H1 (cell line): ENCODE measurements around the gene MYH9. TPM values are rescaled to one million over a fixed set of nuclear protein-coding genes. Genes with fewer than 3 reads are reported as not detected.
"Not testable (repeated sequence)": the region's sequence is repeated elsewhere in the genome, so short reads cannot be mapped to it uniquely, and the experiment has no call there.

ENCODE experiments used
- CTCF ChIA-PET: fragments of 300-600 bp; sonication (Branson Sonifier 250); formaldehyde crosslinking; loops from one replicate; lab custom pipeline; 2021; ENCODE audit not compliant: partially characterized antibody; lab: Charles Lee
- POLR2A ChIA-PET: fragments of 300-600 bp; sonication (Branson Sonifier 250); formaldehyde crosslinking; loops from one replicate; lab custom pipeline; 2021; ENCODE audit warnings: inconsistent platforms; ENCODE audit not compliant: partially characterized antibody; lab: Charles Lee
- DNase-seq, 2 experiments: peaks; one replicate each; pipeline versions ENCODE4 v3.0.0 to v3.0.0-alpha.2; 2010 to 2022; ENCODE audit warnings: low spot score in 2 of 2, low read depth in 1 of 2, mixed read lengths in 1 of 2
- FAIRE-seq: peaks from 2 replicates; lab custom pipeline; 2011; peaks lifted over from hg19 to GRCh38; lab: Jason Lieb, UNC
- H2AFZ ChIP-seq: 2 replicates; pipeline ENCODE4 v1.8.1; 2012; ENCODE audit warnings: low read length, inconsistent platforms
- H2AK5ac ChIP-seq: 2 replicates; pipeline ENCODE4 v1.6.1; 2013; ENCODE audit warnings: low read depth, low read length
- H2BK120ac ChIP-seq: replicated peaks from 2 replicates; pipeline ENCODE3; 2013; ENCODE audit warnings: low read depth, low read length, inconsistent platforms
- H2BK12ac ChIP-seq: 2 replicates; pipeline ENCODE4 v1.6.1; 2013; ENCODE audit warnings: low read depth, low read length
- H2BK15ac ChIP-seq: 2 replicates; pipeline ENCODE4 v1.6.1; 2013; ENCODE audit warnings: low read length
- H2BK20ac ChIP-seq: 2 replicates; pipeline ENCODE4 v1.6.1; 2013; ENCODE audit warnings: low read length
- H2BK5ac ChIP-seq: 2 replicates; pipeline ENCODE4 v1.6.1; 2013; ENCODE audit warnings: low read depth, low read length
- H3K14ac ChIP-seq: 2 replicates; pipeline ENCODE4 v1.6.1; 2013; ENCODE audit warnings: inconsistent platforms; ENCODE audit not compliant: insufficient read length
- H3K18ac ChIP-seq: 2 replicates; pipeline ENCODE4 v1.6.1; 2013; ENCODE audit warnings: low read length; ENCODE audit errors: extremely low read depth
- H3K23ac ChIP-seq: 2 replicates; pipeline ENCODE4 v1.6.1; 2013; ENCODE audit warnings: inconsistent platforms; ENCODE audit not compliant: insufficient read length
- H3K23me2 ChIP-seq: 2 replicates; pipeline ENCODE4 v1.6.1; 2013; ENCODE audit warnings: low read depth, low read length
- H3K27ac ChIP-seq: 2 replicates; pipeline ENCODE4 v1.6.1; 2011; ENCODE audit warnings: low read depth, low read length, inconsistent platforms
- H3K27me3 ChIP-seq, 4 experiments: replicated peaks in 1 of 4; 1 replicate in 1 of 4; 2 replicates in 3 of 4; pipeline versions ENCODE4 v1.6.1 to v1.8.1; 2011 to 2013; ENCODE audit warnings: low read length in 3 of 4, mild to moderate bottlenecking in 3 of 4, inconsistent platforms in 2 of 4, mixed read lengths in 2 of 4, moderate library complexity in 1 of 4; ENCODE audit not compliant: control insufficient read depth in 3 of 4, insufficient read depth in 3 of 4; ENCODE audit errors: extremely low read depth in 1 of 4
- H3K36me3 ChIP-seq, 4 experiments: 2 replicates each; pipeline versions ENCODE4 v1.6.1 to v1.8.1; 2011 to 2013; ENCODE audit warnings: mild to moderate bottlenecking in 4 of 4, low read length in 3 of 4, moderate library complexity in 2 of 4, control low read depth in 1 of 4, inconsistent platforms in 1 of 4; ENCODE audit not compliant: insufficient read depth in 4 of 4, control insufficient read depth in 2 of 4
- H3K4ac ChIP-seq: replicated peaks from 2 replicates; pipeline ENCODE3; 2013; ENCODE audit warnings: low read length, low read depth, mixed read lengths, inconsistent platforms; ENCODE audit not compliant: insufficient read length
- H3K4me1 ChIP-seq, 4 experiments: replicated peaks in 1 of 4; 1 replicate in 1 of 4; 2 replicates in 3 of 4; pipeline versions ENCODE4 v1.6.1 to v1.8.1; 2011 to 2013; ENCODE audit warnings: low read length in 3 of 4, inconsistent platforms in 2 of 4, mixed read lengths in 1 of 4; ENCODE audit not compliant: insufficient read depth in 4 of 4, control insufficient read depth in 3 of 4
- H3K4me2 ChIP-seq, 2 experiments: 2 replicates each; pipeline versions ENCODE4 v1.6.1 to v1.8.1; 2011 to 2013; ENCODE audit warnings: low read depth in 2 of 2, low read length in 2 of 2, control low read depth in 1 of 2, inconsistent platforms in 1 of 2, mild to moderate bottlenecking in 1 of 2; ENCODE audit not compliant: insufficient read depth in 1 of 2
- H3K4me3 ChIP-seq, 4 experiments: fragments of 200-600, 300-600 bp in 1 of 4; sonication (generic), shearing (Covaris generic), sonication (Bioruptor Twin) in 1 of 4; 2 replicates each; pipeline versions ENCODE4 v1.5.1 to v1.8.1; 2011 to 2016; ENCODE audit warnings: low read length in 4 of 4, low read depth in 3 of 4, control low read depth in 2 of 4, inconsistent platforms in 2 of 4, mild to moderate bottlenecking in 2 of 4, mixed read lengths in 1 of 4, moderate library complexity in 1 of 4; ENCODE audit not compliant: insufficient read depth in 2 of 4; ENCODE audit errors: extremely low read depth in 1 of 4
- H3K56ac ChIP-seq: replicated peaks from 2 replicates; pipeline ENCODE3; 2013; ENCODE audit warnings: low read depth, mild to moderate bottlenecking, mixed read lengths, low read length, inconsistent platforms; ENCODE audit not compliant: insufficient read length
- H3K79me1 ChIP-seq: 2 replicates; pipeline ENCODE4 v1.6.1; 2013; ENCODE audit warnings: low read depth, low read length, control low read depth
- H3K79me2 ChIP-seq, 2 experiments: 2 replicates each; pipeline versions ENCODE4 v1.6.1 to v1.8.1; 2012 to 2013; ENCODE audit warnings: low read length in 2 of 2, mild to moderate bottlenecking in 2 of 2, inconsistent platforms in 1 of 2; ENCODE audit not compliant: insufficient read depth in 2 of 2, control insufficient read depth in 1 of 2
- H3K9ac ChIP-seq, 4 experiments: replicated peaks in 1 of 4; 1 replicate in 1 of 4; 2 replicates in 3 of 4; pipeline versions ENCODE4 v1.6.1 to v1.8.1; 2011 to 2013; ENCODE audit warnings: low read depth in 3 of 4, low read length in 3 of 4, control low read depth in 2 of 4, mild to moderate bottlenecking in 2 of 4, moderate library complexity in 2 of 4, inconsistent platforms in 1 of 4; ENCODE audit errors: extremely low read depth in 1 of 4
- H3K9me3 ChIP-seq, 2 experiments: 2 replicates each; pipeline versions ENCODE4 v1.6.1 to v1.8.1; 2012 to 2013; ENCODE audit warnings: mild to moderate bottlenecking in 2 of 2, moderate library complexity in 2 of 2, control low read depth in 1 of 2, inconsistent platforms in 1 of 2, low read depth in 1 of 2, low read length in 1 of 2, mixed read lengths in 1 of 2; ENCODE audit not compliant: insufficient read depth in 2 of 2
- H4K20me1 ChIP-seq, 2 experiments: replicated peaks in 1 of 2; 2 replicates each; pipeline versions ENCODE3 to v1.8.1; 2011 to 2013; ENCODE audit warnings: inconsistent platforms in 2 of 2, low read length in 2 of 2, mild to moderate bottlenecking in 1 of 2; ENCODE audit not compliant: insufficient read depth in 2 of 2, control insufficient read depth in 1 of 2
- H4K5ac ChIP-seq: 2 replicates; pipeline ENCODE4 v1.6.1; 2013; ENCODE audit warnings: low read length, low read depth, mixed read lengths, inconsistent platforms; ENCODE audit not compliant: insufficient read length
- H4K8ac ChIP-seq: 2 replicates; pipeline ENCODE4 v1.8.0; 2013; ENCODE audit warnings: mild to moderate bottlenecking, moderate library complexity, low read length, inconsistent platforms; ENCODE audit not compliant: insufficient read depth; ENCODE audit errors: extremely low read depth
- H4K91ac ChIP-seq: replicated peaks from 2 replicates; pipeline ENCODE3; 2013; ENCODE audit warnings: low read length, mixed read lengths, inconsistent platforms; ENCODE audit not compliant: insufficient read length
- WGBS, 2 experiments: shearing (Covaris generic) in 1 of 2; methylation state at CpG; one replicate each; pipeline versions ENCODE4 v1.1.6 to v1.1.7; 2013 to 2015; ENCODE audit warnings: low lambda C conversion rate in 2 of 2, mixed read lengths in 2 of 2, inconsistent platforms in 1 of 2, low coverage in 1 of 2, missing lambda C conversion rate in 1 of 2; ENCODE audit not compliant: insufficient replicate concordance in 2 of 2, insufficient coverage in 1 of 2, insufficient read length in 1 of 2; ENCODE audit errors: extremely low coverage in 1 of 2, missing lambda C conversion rate in 1 of 2; 5-methylcytosine and 5-hydroxymethylcytosine counted together
- polyA plus RNA-seq, 7 experiments: library from polyadenylated mRNA; depleted of rRNA in 3 of 7; stranded (reverse) in 5 of 7; unstranded in 2 of 7; fragments of >200 nt in 5 of 7; fragments of 200-250 nt in 2 of 7; gene quantifications; 1 replicate in 5 of 7; 2 replicates in 1 of 7; 4 replicates in 1 of 7; pipeline versions ENCODE4 v1.2.1 to v1.2.3, GENCODE V29; 2011 to 2013; ENCODE audit warnings: missing spikeins in 2 of 7, mixed read lengths in 2 of 7
- total RNA-seq: library from RNA; stranded (reverse); fragmentation: NEBNext Ultra II Directional; extraction: Animal tissue kit (Norgen Biotek cat#: 25700); gene quantifications from 2 replicates; pipeline ENCODE4 v1.2.1, GENCODE V29; 2021

Gene MYH9
- total and polyA plus RNA-seq, 2 of the 8 experiments (the other 6 are each of a cell fraction or from before 2014, with no cell fraction given) = 24.9 to 322 TPM

DNA sequence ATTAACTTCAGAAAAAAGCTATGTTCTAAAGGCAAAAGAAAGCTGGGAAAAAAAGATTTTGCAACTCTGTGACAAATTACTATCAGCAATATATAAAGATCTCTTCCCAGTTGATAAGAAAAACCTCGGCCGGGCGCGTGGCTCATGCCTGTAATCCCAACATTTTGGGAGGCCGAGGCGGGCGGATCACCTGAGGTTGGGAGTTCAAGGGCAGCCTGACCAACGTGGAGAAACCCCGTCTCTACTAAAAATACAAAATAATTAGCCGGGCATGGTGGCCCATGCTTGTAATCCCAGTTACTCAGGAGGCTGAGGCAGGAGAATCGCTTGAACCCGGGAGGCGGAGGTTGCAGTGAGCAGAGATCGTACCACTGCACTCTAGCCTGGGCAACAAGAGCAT is 1.4 kb upstream of the MYH9 start:
- not testable (repeated sequence) for H2BK20ac ChIP-seq, H3K4me3 ChIP-seq, H2AFZ ChIP-seq, H2AK5ac ChIP-seq, H2BK120ac ChIP-seq, H3K23me2 ChIP-seq, H3K18ac ChIP-seq, FAIRE-seq, H3K56ac ChIP-seq, H2BK12ac ChIP-seq, H4K20me1 ChIP-seq, H4K8ac ChIP-seq, H2BK15ac ChIP-seq, H3K27ac ChIP-seq, H2BK5ac ChIP-seq, H4K5ac ChIP-seq, H3K9ac ChIP-seq, H3K23ac ChIP-seq, H3K79me1 ChIP-seq, H3K4ac ChIP-seq, H4K91ac ChIP-seq, H3K14ac ChIP-seq, DNase-seq, H3K9me3 ChIP-seq, H3K27me3 ChIP-seq, H3K36me3 ChIP-seq
- peaks cover 0 to 16% (median 4%) of the 10 kb centered on the region in 4 experiments; a peak in 6 of 7 replicates for H3K4me1 ChIP-seq
- H3K79me2 ChIP-seq = peaks cover 7 to 30% of the 10 kb centered on the region in 2 experiments; a peak in 3 of 4 replicates
- POLR2A ChIA-PET = interaction anchor here (0.7 to 19.2 kb wide), 6 partner anchors 9 to 73 kb away, joined by 3 to 263 read pairs (median 6); no protein-coding TSS in a partner anchor
- peak overlapping the region; percentile 46 to 65; a peak in 2 of 4 replicates for H3K4me2 ChIP-seq
- CTCF ChIA-PET = interaction anchor here (0.6 kb wide), 1 partner anchor 143 kb away, joined by 3 read pairs; no protein-coding TSS in a partner anchor
- WGBS, 2 experiments = 95% methylated on average over 14 of the region's 14 CpGs; no CpG with 5 or more reads in 1 of the 2 experiments
